Left kidney (tissue), 8 donors: ENCODE results near the gene NFILZ. TPM values are rescaled to one million over a fixed set of nuclear protein-coding genes. Genes with fewer than 3 reads are reported as not detected.
A peak's percentile ranks its signal among the peaks of the same experiment; 100 is the strongest.

Source experiments
- DNase-seq: peaks from one replicate; pipeline ENCODE4 v3.0.0-alpha.2; 2013
- long read RNA-seq, 8 donors: transcript quantifications; one replicate each; lab custom pipeline, GENCODE V29; 2026
- polyA plus RNA-seq: library from polyadenylated mRNA; unstranded; fragments of 120-200 nt; gene quantifications from one replicate; pipeline ENCODE4 v1.2.1, GENCODE V29; 2013; ENCODE audit not compliant: insufficient read length

Gene NFILZ
- polyA plus RNA-seq, result not detected
- long read RNA-seq, donor 1, result 0 reads
- long read RNA-seq, donor 2, result 0 reads
- long read RNA-seq, donor 3, result 0 reads
- long read RNA-seq, donor 4, result 0 reads
- long read RNA-seq, donor 5, result 0 reads
- long read RNA-seq, donor 6, result 0 reads
- long read RNA-seq, donor 7, result 0 reads
- long read RNA-seq, donor 8, result 0 reads

- DNase-seq, result no peak
These were observed at the start of gene NFILZ for GRCh38 chr19:8629996-8630683. Gene NFILZ (plus strand): TSS chr19:8630633. CDS start chr19:8676766, 46,133 bp downstream.

- DNase-seq, result peak; percentile 77
These were observed 49.6 kb upstream of the NFILZ start for GRCh38 chr19:8580710-8581281.

GRCh38 chr19:8584965-8585893 is 45.2 kb upstream of the NFILZ start:
- DNase-seq, result no peak

- DNase-seq, result no peak
These were observed 44.3 kb upstream of the NFILZ start for GRCh38 chr19:8585894-8586750.

GRCh38 chr19:8589177-8589714 is 41.2 kb upstream of the NFILZ start:
- DNase-seq, result no peak

GRCh38 chr19:8592231-8593009 is 38.0 kb upstream of the NFILZ start:
- peak; percentile 93 for DNase-seq

GRCh38 chr19:8593931-8594330 is 36.5 kb upstream of the NFILZ start:
- DNase-seq, result no peak

- DNase-seq, result no peak
These were observed 34.8 kb upstream of the NFILZ start for GRCh38 chr19:8595651-8596050.

- DNase-seq, result no peak
These were observed 34.3 kb upstream of the NFILZ start for GRCh38 chr19:8596168-8596567.

- DNase-seq, result no peak
These were observed 30.4 kb upstream of the NFILZ start for GRCh38 chr19:8600064-8600463.

GRCh38 chr19:8600816-8601215 is 29.6 kb upstream of the NFILZ start:
- DNase-seq, result no peak

GRCh38 chr19:8601796-8602195 is 28.6 kb upstream of the NFILZ start:
- no peak for DNase-seq

- no peak for DNase-seq
These were observed 24.9 kb upstream of the NFILZ start for GRCh38 chr19:8605514-8605913.

- no peak for DNase-seq
These were observed 23.0 kb upstream of the NFILZ start for GRCh38 chr19:8607386-8607785.

- DNase-seq, result no peak
These were observed 21.5 kb upstream of the NFILZ start for GRCh38 chr19:8608941-8609278.

- peak; percentile 52 for DNase-seq
These were observed 21.0 kb upstream of the NFILZ start for GRCh38 chr19:8609279-8610040.

- DNase-seq, result peak; percentile 45
These were observed 20.1 kb upstream of the NFILZ start, which contains the start of gene ADAMTS10 for GRCh38 chr19:8610041-8610935. Gene ADAMTS10 (minus strand): TSS chr19:8610715. CDS start chr19:8605710, 5,005 bp downstream.

- DNase-seq, result no peak
These were observed 19.5 kb upstream of the NFILZ start for GRCh38 chr19:8610936-8611300.
